GM23338 (cell line): ENCODE data around the gene TDRD1. TPM values are rescaled to one million over a fixed set of nuclear protein-coding genes. Genes with fewer than 3 reads are reported as not detected.

ENCODE experiments used
- ATAC-seq: fragments of 200-7000 bp; cut with Tn5 transposase; 3 replicates; pipeline ENCODE4 v1.9.1; 2020
- DNase-seq: peaks from one replicate; pipeline ENCODE4 v3.0.0-alpha.2; 2015; ENCODE audit warnings: low spot score
- H2AFZ ChIP-seq: fragments of 200-600 bp; sonication (generic); 2 replicates; pipeline ENCODE4 v1.8.0; 2016; ENCODE audit warnings: antibody characterized with exemption, mild to moderate bottlenecking, moderate library complexity
- H3F3A ChIP-seq: fragments of 200-600 bp; sonication (generic); replicated peaks from 2 replicates; pipeline ENCODE4 v1.8.0; 2017; ENCODE audit warnings: antibody characterized with exemption, mixed run types, low read depth
- H3K27ac ChIP-seq: fragments of 200-600 bp; sonication (generic); 2 replicates; pipeline ENCODE4 v1.6.1; 2016; ENCODE audit warnings: low read depth
- H3K27me3 ChIP-seq: fragments of 200-600 bp; sonication (generic); 2 replicates; pipeline ENCODE4 v1.8.0; 2016; ENCODE audit warnings: mild to moderate bottlenecking, mixed run types, moderate library complexity; ENCODE audit not compliant: insufficient read depth
- H3K36me3 ChIP-seq: fragments of 200-600 bp; sonication (generic); 2 replicates; pipeline ENCODE4 v1.8.0; 2016; ENCODE audit warnings: mild to moderate bottlenecking; ENCODE audit not compliant: insufficient read depth
- H3K4me1 ChIP-seq: fragments of 200-600 bp; sonication (generic); 2 replicates; pipeline ENCODE4 v1.8.0; 2016; ENCODE audit warnings: mild to moderate bottlenecking, moderate library complexity; ENCODE audit not compliant: insufficient read depth
- H3K4me2 ChIP-seq: fragments of 200-600 bp; sonication (generic); 2 replicates; pipeline ENCODE4 v1.7.1; 2017; ENCODE audit warnings: mixed run types
- H3K4me3 ChIP-seq: fragments of 200-600 bp; sonication (generic); 2 replicates; pipeline ENCODE4 v1.6.1; 2016; ENCODE audit warnings: mixed run types
- H3K79me2 ChIP-seq: fragments of 200-600 bp; sonication (generic); replicated peaks from 2 replicates; pipeline ENCODE4 v1.8.0; 2017; ENCODE audit warnings: mild to moderate bottlenecking; ENCODE audit not compliant: insufficient read depth
- H3K9me2 ChIP-seq: fragments of 200-600 bp; sonication (generic); 2 replicates; pipeline ENCODE4 v1.8.0; 2017; ENCODE audit not compliant: insufficient read depth
- H4K20me1 ChIP-seq: fragments of 200-600 bp; sonication (generic); replicated peaks from 2 replicates; pipeline ENCODE4 v1.8.0; 2017; ENCODE audit warnings: mild to moderate bottlenecking; ENCODE audit not compliant: insufficient read depth
- H3K27ac Mint-ChIP-seq: 2 replicates; pipeline ENCODE4 v1.8.0; 2020; ENCODE audit warnings: inconsistent platforms, mild to moderate bottlenecking, moderate library complexity, mixed read lengths
- H3K27me3 Mint-ChIP-seq: 3 replicates; pipeline ENCODE4 v1.8.0; 2022; ENCODE audit warnings: low read depth, mild to moderate bottlenecking, moderate library complexity, mixed read lengths, inconsistent platforms; ENCODE audit not compliant: insufficient read depth, poor library complexity
- H3K36me3 Mint-ChIP-seq: 3 replicates; pipeline ENCODE4 v1.8.0; 2021; ENCODE audit warnings: low read depth, mild to moderate bottlenecking, inconsistent platforms, moderate library complexity, mixed read lengths
- H3K4me1 Mint-ChIP-seq: 3 replicates; pipeline ENCODE4 v1.8.0; 2020; ENCODE audit warnings: mild to moderate bottlenecking, inconsistent platforms, mixed read lengths
- H3K4me3 Mint-ChIP-seq: 3 replicates; pipeline ENCODE4 v1.8.0; 2021; ENCODE audit warnings: moderate library complexity, mild to moderate bottlenecking, inconsistent platforms, mixed read lengths
- H3K9me3 Mint-ChIP-seq: 3 replicates; pipeline ENCODE4 v1.8.0; 2020; ENCODE audit warnings: moderate library complexity, mild to moderate bottlenecking, inconsistent platforms, mixed read lengths
- ETS1 ChIP-seq: IDR thresholded peaks from 2 replicates; pipeline ENCODE4 v1.6.1; 2016; ENCODE audit warnings: antibody characterized with exemption
- EZH2 ChIP-seq: fragments of 200-600 bp; sonication (generic); IDR thresholded peaks from one replicate; pipeline ENCODE4 v1.8.0; 2017; ENCODE audit warnings: antibody characterized with exemption, mild to moderate bottlenecking, low read depth; ENCODE audit not compliant: unreplicated experiment
- EZH2phosphoT487 ChIP-seq: fragments of 200-600 bp; sonication (generic); IDR thresholded peaks from one replicate; pipeline ENCODE4 v1.8.1; 2018; ENCODE audit warnings: antibody characterized with exemption; ENCODE audit not compliant: unreplicated experiment
- JUNB ChIP-seq: IDR thresholded peaks from one replicate; pipeline ENCODE4 v1.6.1; 2016; ENCODE audit warnings: antibody characterized with exemption; ENCODE audit not compliant: unreplicated experiment
- NANOG ChIP-seq: IDR thresholded peaks from 2 replicates; pipeline ENCODE4 v1.6.1; 2016; ENCODE audit warnings: antibody characterized with exemption, borderline replicate concordance
- REST ChIP-seq: IDR thresholded peaks from one replicate; pipeline ENCODE4 v1.6.1; 2018; ENCODE audit warnings: antibody characterized with exemption; ENCODE audit not compliant: unreplicated experiment
- STAT1 ChIP-seq: IDR thresholded peaks from one replicate; pipeline ENCODE4 v1.6.1; 2016; ENCODE audit warnings: antibody characterized with exemption; ENCODE audit not compliant: unreplicated experiment
- ZNF114 ChIP-seq: fragments of 250-450 bp; sonication (Bioruptor Pico); IDR thresholded peaks from 2 replicates; pipeline ENCODE4 v1.5.0; 2020; ENCODE audit warnings: mild to moderate bottlenecking, moderate library complexity
- ZNF462 ChIP-seq: fragments of 250-450 bp; sonication (Bioruptor Pico); IDR thresholded peaks from 2 replicates; pipeline ENCODE4 v1.5.0; 2020; ENCODE audit warnings: mild to moderate bottlenecking, moderate library complexity
- polyA plus RNA-seq: library from polyadenylated mRNA; unstranded; fragments of >200 nt; fragmentation: Nextera tagmentation; extraction: Ambion mirVana; gene quantifications from 2 replicates; pipeline ENCODE4 v1.2.1, GENCODE V29; 2016
- total RNA-seq: library from RNA; depleted of rRNA; stranded (reverse); fragments of >200 nt; shearing (Covaris generic); gene quantifications from 2 replicates; pipeline ENCODE4 v1.2.3, GENCODE V29; 2014

The TDRD1 gene
- total and polyA plus RNA-seq, 2 experiments from 2014 or later, result 0.52 to 1.5 TPM

GRCh38 chr10:114181971-114182370 is 2.8 kb downstream of the TDRD1 start (continued):
- TF ChIP-seq ETS1 (no peak), REST (no peak)

DNA sequence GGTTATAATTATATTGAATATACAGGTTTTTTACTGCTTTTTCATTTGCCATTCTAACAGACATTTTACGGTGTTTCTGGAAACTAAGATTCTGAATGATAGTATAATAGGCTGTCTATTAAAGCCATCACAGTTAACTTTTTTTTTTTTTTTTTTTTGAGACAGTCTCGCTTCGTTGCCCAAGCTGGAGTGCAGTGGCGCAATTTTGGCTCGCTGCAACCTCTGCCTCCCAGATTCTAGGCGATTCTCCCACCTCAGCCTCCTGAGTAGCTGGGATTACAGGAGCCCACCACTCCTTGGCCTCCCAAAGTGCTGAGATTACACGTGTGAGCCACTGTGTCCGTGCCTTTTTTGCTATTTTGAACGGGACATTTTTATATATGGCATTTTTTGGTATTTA is 4.4 kb downstream of the TDRD1 start:
- H2AFZ ChIP-seq, result no peak overlapping the region
- ATAC-seq (no peak), DNase-seq (no peak)
- H3K27me3 Mint-ChIP-seq, result peaks cover 7% of the 10 kb centered on the region
- H3K4me3 ChIP-seq, result no peak overlapping the region
- H3K4me2 ChIP-seq, result no peak overlapping the region
- H3K4me1 Mint-ChIP-seq, result peaks cover 19% of the 10 kb centered on the region
- no peaks in the 10 kb centered on the region for H3K36me3 Mint-ChIP-seq
- no peaks in the 10 kb centered on the region for H3K36me3 ChIP-seq
- H3K27ac ChIP-seq, result no peak overlapping the region
- no peaks in the 10 kb centered on the region for H3K79me2 ChIP-seq
- no peak overlapping the region for H3K27ac Mint-ChIP-seq
- no peaks in the 10 kb centered on the region for H4K20me1 ChIP-seq
- no peaks in the 10 kb centered on the region; the same call in 2 of the 3 replicates for H3K9me3 Mint-ChIP-seq
- peaks cover 11% of the 10 kb centered on the region; the same call in 1 of the 2 replicates for H3K4me1 ChIP-seq
- no peaks in the 10 kb centered on the region for H3K9me2 ChIP-seq
- H3F3A ChIP-seq, result no peaks in the 10 kb centered on the region
- H3K27me3 ChIP-seq, result peaks cover 4% of the 10 kb centered on the region
- no peak overlapping the region for H3K4me3 Mint-ChIP-seq
- TF ChIP-seq STAT1 (no peak), NANOG (no peak), ZNF462 (CRISPR knock-in tag) (no peak), JUNB (no peak), REST (no peak), EZH2 (no peak), ETS1 (no peak), ZNF114 (no peak), EZH2phosphoT487 (no peak)
